CD4-positive, alpha-beta T cell (primary cell): ENCODE results near the gene PRRT3. TPM values are rescaled to one million over a fixed set of nuclear protein-coding genes. Genes with fewer than 3 reads are reported as not detected.
"Not testable (repeated sequence)": the region's sequence is repeated elsewhere in the genome, so short reads cannot be mapped to it uniquely, and the experiment has no call there.

ENCODE experiments used
- ATAC-seq: fragments of 200-7000 bp; cut with Tn5 transposase; one replicate; pipeline ENCODE4 v1.10.0; 2022; ENCODE audit warnings: mild to moderate bottlenecking; ENCODE audit not compliant: poor library complexity
- CTCF ChIA-PET: fragments of 350-600 bp; sonication (Branson Sonifier 250); formaldehyde crosslinking; loops from one replicate; lab custom pipeline; 2021; ENCODE audit warnings: antibody characterized with exemption, inconsistent platforms; lab: Charles Lee
- POLR2A ChIA-PET: fragments of 350-600 bp; sonication (Branson Sonifier 250); formaldehyde crosslinking; loops from one replicate; lab custom pipeline; 2021; ENCODE audit warnings: antibody characterized with exemption, inconsistent platforms; lab: Charles Lee
- DNase-seq, 14 experiments: peaks; one replicate each; pipeline ENCODE4 v3.0.0-alpha.2; 2013 to 2020; ENCODE audit warnings: mixed read lengths in 2 of 14
- H3K27ac ChIP-seq, 2 donors: one replicate each; pipeline versions ENCODE4 v1.5.1 to v1.7.0; 2013; ENCODE audit warnings: low read length in 2 of 2, low read depth in 1 of 2, mild to moderate bottlenecking in 1 of 2
- H3K27me3 ChIP-seq, 2 experiments: 1 replicate in 1 of 2; 2 replicates in 1 of 2; pipeline versions ENCODE4 v1.6.1 to v1.7.0; 2013; ENCODE audit warnings: low read length in 2 of 2, control low read depth in 1 of 2, mild to moderate bottlenecking in 1 of 2, moderate library complexity in 1 of 2; ENCODE audit not compliant: insufficient read depth in 2 of 2, control insufficient read depth in 1 of 2
- H3K36me3 ChIP-seq: one replicate; pipeline ENCODE4 v1.6.1; 2013; ENCODE audit warnings: low read length, control low read depth; ENCODE audit not compliant: insufficient read depth
- H3K4me1 ChIP-seq: one replicate; pipeline ENCODE4 v1.6.1; 2013; ENCODE audit warnings: low read length, control low read depth; ENCODE audit not compliant: insufficient read depth
- H3K4me3 ChIP-seq: one replicate; pipeline ENCODE4 v1.5.1; 2013; ENCODE audit warnings: mild to moderate bottlenecking, low read length, moderate library complexity
- H3K9me3 ChIP-seq, 2 experiments: 1 replicate in 1 of 2; 2 replicates in 1 of 2; pipeline versions ENCODE4 v1.6.1 to v1.7.0; 2013; ENCODE audit warnings: low read length in 2 of 2, mild to moderate bottlenecking in 2 of 2, control low read depth in 1 of 2, moderate library complexity in 1 of 2; ENCODE audit not compliant: control insufficient read depth in 1 of 2, insufficient read depth in 1 of 2
- H3K27ac Mint-ChIP-seq: one replicate; pipeline ENCODE4 v1.8.0; 2020; ENCODE audit warnings: mixed read lengths
- H3K27me3 Mint-ChIP-seq: one replicate; pipeline ENCODE4 v1.8.0; 2021; ENCODE audit warnings: mixed read lengths
- H3K36me3 Mint-ChIP-seq: one replicate; pipeline ENCODE4 v1.8.0; 2021; ENCODE audit warnings: low read depth, mixed read lengths
- H3K4me1 Mint-ChIP-seq: one replicate; pipeline ENCODE4 v1.8.0; 2021; ENCODE audit warnings: low read depth, mixed read lengths
- H3K4me3 Mint-ChIP-seq: one replicate; pipeline ENCODE4 v1.8.0; 2020; ENCODE audit warnings: mild to moderate bottlenecking, mixed read lengths
- H3K9me3 Mint-ChIP-seq: one replicate; pipeline ENCODE4 v1.8.0; 2020; ENCODE audit warnings: mixed read lengths
- CTCF ChIP-seq: fragments of 200-600 bp; IDR thresholded peaks from one replicate; pipeline ENCODE4 v1.8.0; 2022; ENCODE audit warnings: antibody characterized with exemption, mild to moderate bottlenecking
- intact Hi-C, 2 experiments: fragments of 100-400 bp; cut with DNase I in 1 of 2; cut with micrococcal nuclease in 1 of 2; formaldehyde crosslinking; loops; one replicate each; pipeline versions ENCODE4 v1.15.1 to v1.9.0; 2023 to 2025; cut with DNase I, micrococcal nuclease
- total RNA-seq, 174 experiments: library from RNA in 2 of 174; stranded (reverse) in 2 of 174; gene quantifications; one replicate each; pipeline ENCODE4 v1.2.3 and lab custom pipeline; 2021 to 2026

PRRT3 gene
- total RNA-seq, 2 experiments from 2014 or later: 6.3 to 8.3 TPM

DNA sequence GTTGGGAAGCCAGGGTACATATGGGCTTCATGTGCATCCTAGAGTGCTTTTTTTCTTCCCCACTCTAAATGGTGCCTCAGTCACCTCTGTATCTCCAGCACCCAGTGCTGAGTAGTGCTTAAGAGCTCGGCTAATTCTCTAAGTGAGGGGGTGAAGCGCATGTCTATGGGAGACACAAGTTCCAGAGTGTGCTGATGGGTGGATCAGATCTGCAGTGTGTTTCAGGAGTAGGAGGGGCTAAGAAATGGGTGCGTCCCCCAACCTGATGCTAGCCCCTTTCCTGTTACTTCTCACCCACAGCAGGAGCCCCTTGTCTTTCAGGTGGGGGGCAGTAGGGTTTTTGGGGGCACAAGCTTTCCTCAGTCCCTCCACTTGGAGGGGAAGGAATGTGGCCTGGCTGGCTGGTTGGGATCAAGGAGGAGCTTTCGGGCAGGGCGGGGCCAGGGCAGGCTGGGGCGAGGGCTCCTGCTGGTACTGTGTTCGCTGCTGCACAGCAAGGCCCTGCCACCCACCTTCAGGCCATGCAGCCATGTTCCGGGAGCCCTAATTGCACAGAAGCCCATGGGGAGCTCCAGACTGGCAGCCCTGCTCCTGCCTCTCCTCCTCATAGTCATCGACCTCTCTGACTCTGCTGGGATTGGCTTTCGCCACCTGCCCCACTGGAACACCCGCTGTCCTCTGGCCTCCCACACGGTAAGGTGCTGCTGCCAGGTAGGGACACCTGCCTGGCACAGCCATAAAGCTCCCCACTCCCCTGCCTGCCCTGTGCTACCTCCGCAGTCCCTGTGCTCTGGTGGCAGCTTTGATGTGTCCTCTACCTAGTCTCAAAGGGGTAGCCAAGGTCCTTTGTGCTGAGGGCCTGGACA lies 49.6 kb downstream of the PRRT3 start, which contains the start of gene IL17RE:
IL17RE (plus strand) TSS at position 477 of the 866 bp plus-strand sequence; CDS start at position 562, 85 bp downstream.
- H3K27ac Mint-ChIP-seq: peak within 1 kb of the TSS; percentile 63
- H3K4me3 Mint-ChIP-seq: peak within 1 kb of the TSS; percentile 68
- Histone ChIP-seq H3K9me3 (no peaks in the 10 kb centered on the region), H3K27me3 (no peaks in the 10 kb centered on the region), H3K36me3 (no peaks in the 10 kb centered on the region), H3K27ac (peak within 1 kb of the TSS in 1 of 2 donors; percentile 40), H3K4me1 (peaks cover 25% of the 10 kb centered on the region), H3K4me3 (peak within 1 kb of the TSS; percentile 28)
- TF ChIP-seq CTCF: no peak
- H3K36me3 Mint-ChIP-seq: no peaks in the 10 kb centered on the region
- intact Hi-C loops: no loop called here
- peaks cover 27% of the 10 kb centered on the region for H3K4me1 Mint-ChIP-seq
- H3K27me3 Mint-ChIP-seq: no peaks in the 10 kb centered on the region
- ChIA-PET CTCF (interaction anchor here (0.8 to 1.0 kb wide), 3 partner anchors 20 to 30 kb away, joined by 3 to 4 read pairs (median 3); no protein-coding TSS in a partner anchor), POLR2A (interaction anchor here (1.2 to 3.8 kb wide), 4 partner anchors 9 to 30 kb away, joined by 4 to 30 read pairs (median 8); partner anchors contain the start of genes CRELD1 and JAGN1)
- DNase-seq: peak in 4 of 14 experiments; percentile 9 to 46 (median 22)
- ATAC-seq: peak; percentile 60
- H3K9me3 Mint-ChIP-seq: no peaks in the 10 kb centered on the region

DNA sequence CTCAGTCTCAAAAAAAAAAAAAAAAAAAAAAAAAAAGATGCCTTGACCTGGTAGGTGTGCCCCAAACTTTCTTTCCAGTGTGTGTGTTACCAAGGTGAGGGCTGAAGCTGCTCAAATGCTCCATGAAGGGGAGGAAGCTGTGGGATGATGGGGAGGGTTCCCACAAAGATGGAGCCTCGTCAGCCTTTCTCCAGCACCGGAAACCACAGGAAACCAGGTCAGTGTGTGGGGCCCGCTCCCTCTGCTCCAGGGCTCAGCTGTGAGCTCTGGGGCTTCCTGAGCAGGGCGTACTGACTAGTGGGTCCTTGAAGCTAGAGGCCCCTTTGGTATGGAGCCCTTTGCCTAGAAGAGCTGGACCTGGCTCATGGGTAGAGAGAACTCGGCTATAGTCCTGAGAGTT lies 50.2 kb downstream of the PRRT3 start:
- Histone ChIP-seq H3K4me1 (peaks cover 25% of the 10 kb centered on the region), H3K27ac (peak overlapping the region in 1 of 2 donors; percentile 40), H3K9me3 (no peaks in the 10 kb centered on the region), H3K4me3 (peak overlapping the region; percentile 28), H3K36me3 (no peaks in the 10 kb centered on the region), H3K27me3 (no peaks in the 10 kb centered on the region)
- Mint-ChIP-seq H3K27me3 (no peaks in the 10 kb centered on the region), H3K4me3 (peak overlapping the region; percentile 15), H3K36me3 (no peaks in the 10 kb centered on the region), H3K4me1 (peaks cover 27% of the 10 kb centered on the region), H3K9me3 (no peaks in the 10 kb centered on the region), H3K27ac (peak overlapping the region; percentile 63)
- DNase-seq (peak in 6 of 14 experiments; percentile 15 to 67 (median 46)), ATAC-seq (peak; percentile 67)
- intact Hi-C loops: no loop called here
- ChIA-PET POLR2A (interaction anchor here (1.3 to 3.8 kb wide), 4 partner anchors 10 to 31 kb away, joined by 3 to 30 read pairs (median 8); partner anchors contain the start of genes CRELD1 and JAGN1), CTCF (interaction anchor here (0.8 to 1.0 kb wide), 2 partner anchors 21 to 31 kb away, joined by 3 to 4 read pairs; no protein-coding TSS in a partner anchor)
- TF ChIP-seq CTCF: no peak

- H3K36me3 Mint-ChIP-seq, CTCF ChIA-PET, H3K4me3 ChIP-seq, ATAC-seq, H3K27ac Mint-ChIP-seq, intact Hi-C loops, H3K9me3 ChIP-seq, DNase-seq, H3K27me3 Mint-ChIP-seq, H3K27me3 ChIP-seq, H3K36me3 ChIP-seq, H3K4me3 Mint-ChIP-seq, H3K9me3 Mint-ChIP-seq: not testable (repeated sequence)
- peaks cover 32% of the 10 kb centered on the region for H3K4me1 Mint-ChIP-seq
- peak overlapping the region in 1 of 2 donors; percentile 40 for H3K27ac ChIP-seq
- peaks cover 25% of the 10 kb centered on the region for H3K4me1 ChIP-seq
- POLR2A ChIA-PET: interaction anchor here (1.3 to 3.8 kb wide), 3 partner anchors 10 to 32 kb away, joined by 3 to 30 read pairs (median 12); partner anchors contain the start of genes CRELD1 and JAGN1
Measured at GRCh38 chr3:9900965-9901415, 51.2 kb downstream of the PRRT3 start.
